NCI-H146 treated with DMSO at 0.1 percent for 48 hours (cell line): ENCODE measurements around the gene STK32C.
"Not testable (repeated sequence)": the region's sequence is repeated elsewhere in the genome, so short reads cannot be mapped to it uniquely, and the experiment has no call there.

ENCODE experiments used
- DNase-seq: peaks from one replicate; lab custom pipeline; 2025; ENCODE audit not compliant: unreplicated experiment; lab: John Stamatoyannopoulos, UW

The STK32C gene

GRCh38 chr10:132232981-132233380, 74.8 kb downstream of the STK32C start:
- no peak for DNase-seq

GRCh38 chr10:132232023-132232951, 75.5 kb downstream of the STK32C start:
- peak; percentile 92 for DNase-seq

- DNase-seq = no peak
These were observed 76.1 kb downstream of the STK32C start for GRCh38 chr10:132231656-132232022.

- DNase-seq = no peak
These were observed 77.1 kb downstream of the STK32C start for GRCh38 chr10:132230557-132231210.

GRCh38 chr10:132229834-132230556, 77.8 kb downstream of the STK32C start:
- DNase-seq = no peak

GRCh38 chr10:132229096-132229495, 78.7 kb downstream of the STK32C start:
- DNase-seq = no peak

- no peak for DNase-seq
These were observed 79.1 kb downstream of the STK32C start for GRCh38 chr10:132228616-132229015.

- DNase-seq = no peak
These were observed 79.8 kb downstream of the STK32C start for GRCh38 chr10:132227851-132228390.

GRCh38 chr10:132226586-132227405, 81.0 kb downstream of the STK32C start:
- DNase-seq = no peak

- no peak for DNase-seq
These were observed 81.9 kb downstream of the STK32C start for GRCh38 chr10:132225849-132226205.

- no peak for DNase-seq
These were observed 82.5 kb downstream of the STK32C start for GRCh38 chr10:132225073-132225848.

- no peak for DNase-seq
These were observed 83.2 kb downstream of the STK32C start for GRCh38 chr10:132224343-132225072.

- no peak for DNase-seq
These were observed 84.0 kb downstream of the STK32C start for GRCh38 chr10:132223611-132224342.

- DNase-seq = no peak
These were observed 84.6 kb downstream of the STK32C start for GRCh38 chr10:132223156-132223590.

GRCh38 chr10:132222726-132223125, 85.0 kb downstream of the STK32C start:
- no peak for DNase-seq

- not testable (repeated sequence) for DNase-seq
These were observed 86.8 kb downstream of the STK32C start for GRCh38 chr10:132220996-132221395.

GRCh38 chr10:132220061-132220460, 87.7 kb downstream of the STK32C start:
- DNase-seq = no peak

GRCh38 chr10:132219486-132219885, 88.3 kb downstream of the STK32C start:
- no peak for DNase-seq
